H9 (cell line): ENCODE results near the gene PNMA5. TPM values are rescaled to one million over a fixed set of nuclear protein-coding genes. Genes with fewer than 3 reads are reported as not detected.

Experiments
- DNase-seq: peaks from one replicate; pipeline ENCODE4 v3.0.0-alpha.2; 2017
- H2AFZ ChIP-seq: one replicate; pipeline ENCODE4 v1.6.1; 2013; ENCODE audit warnings: mild to moderate bottlenecking, low read length, control low read depth, moderate library complexity
- H2AK5ac ChIP-seq: 2 replicates; pipeline ENCODE4 v1.6.1; 2013; ENCODE audit warnings: low read length, control low read depth, mixed read lengths; ENCODE audit not compliant: insufficient read length
- H2BK120ac ChIP-seq: one replicate; pipeline ENCODE4 v1.6.1; 2013; ENCODE audit warnings: low read depth, mild to moderate bottlenecking, low read length, control low read depth, inconsistent platforms; ENCODE audit not compliant: poor library complexity, severe bottlenecking
- H2BK12ac ChIP-seq: 2 replicates; pipeline ENCODE4 v1.6.1; 2013; ENCODE audit warnings: low read length, control low read depth, mixed read lengths, low read depth; ENCODE audit not compliant: insufficient read length
- H2BK15ac ChIP-seq: 2 replicates; pipeline ENCODE4 v1.6.1; 2013; ENCODE audit warnings: low read depth, low read length, control low read depth
- H2BK20ac ChIP-seq: one replicate; pipeline ENCODE4 v1.6.1; 2013; ENCODE audit warnings: low read depth, mild to moderate bottlenecking, low read length, control low read depth, inconsistent platforms; ENCODE audit not compliant: poor library complexity, severe bottlenecking
- H2BK5ac ChIP-seq: 2 replicates; pipeline ENCODE4 v1.6.1; 2013; ENCODE audit warnings: low read length, control low read depth, mixed read lengths; ENCODE audit not compliant: insufficient read length
- H3K14ac ChIP-seq: 2 replicates; pipeline ENCODE4 v1.6.1; 2013; ENCODE audit warnings: low read length, control low read depth; ENCODE audit not compliant: insufficient read depth
- H3K18ac ChIP-seq: 2 replicates; pipeline ENCODE4 v1.6.1; 2013; ENCODE audit warnings: low read depth, mild to moderate bottlenecking, mixed read lengths, low read length, control low read depth; ENCODE audit not compliant: insufficient read length
- H3K23ac ChIP-seq: 2 replicates; pipeline ENCODE4 v1.6.1; 2013; ENCODE audit warnings: low read length, control low read depth, mixed read lengths, low read depth; ENCODE audit not compliant: insufficient read length
- H3K23me2 ChIP-seq: 2 replicates; pipeline ENCODE4 v1.6.1; 2013; ENCODE audit warnings: low read depth, mild to moderate bottlenecking, mixed read lengths, low read length, control low read depth; ENCODE audit not compliant: insufficient read length, poor library complexity, severe bottlenecking
- H3K27ac ChIP-seq: 2 replicates; pipeline ENCODE4 v1.5.1; 2013; ENCODE audit warnings: low read length, control low read depth, mixed read lengths, low read depth; ENCODE audit not compliant: insufficient read length
- H3K27me3 ChIP-seq: 2 replicates; pipeline ENCODE4 v1.6.1; 2013; ENCODE audit warnings: low read length, control low read depth, inconsistent platforms; ENCODE audit not compliant: insufficient read depth
- H3K4ac ChIP-seq: 2 replicates; pipeline ENCODE4 v1.6.1; 2013; ENCODE audit warnings: low read depth, mild to moderate bottlenecking, control low read depth, inconsistent platforms, low read length, moderate library complexity
- H3K4me1 ChIP-seq: 2 replicates; pipeline ENCODE4 v1.6.1; 2013; ENCODE audit warnings: low read length, control low read depth, inconsistent platforms; ENCODE audit not compliant: insufficient read depth
- H3K4me2 ChIP-seq: 2 replicates; pipeline ENCODE4 v1.6.1; 2013; ENCODE audit warnings: low read length, control low read depth, mixed read lengths; ENCODE audit not compliant: insufficient read length, insufficient read depth
- H3K56ac ChIP-seq: 2 replicates; pipeline ENCODE4 v1.6.1; 2013; ENCODE audit warnings: low read depth, mild to moderate bottlenecking, mixed read lengths, low read length, control low read depth; ENCODE audit not compliant: insufficient read length
- H3K79me1 ChIP-seq: 2 replicates; pipeline ENCODE4 v1.6.1; 2013; ENCODE audit warnings: low read depth, mild to moderate bottlenecking, moderate library complexity, low read length, control low read depth, inconsistent platforms; ENCODE audit not compliant: insufficient read depth, poor library complexity, severe bottlenecking
- H3K79me2 ChIP-seq: 2 replicates; pipeline ENCODE4 v1.6.1; 2013; ENCODE audit warnings: low read length, control low read depth, inconsistent platforms; ENCODE audit not compliant: insufficient read depth
- H3K9ac ChIP-seq: 2 replicates; pipeline ENCODE4 v1.6.1; 2013; ENCODE audit warnings: low read length, control low read depth, mixed read lengths; ENCODE audit not compliant: insufficient read length; ENCODE audit errors: extremely low read depth
- H3K9me3 ChIP-seq: one replicate; pipeline ENCODE4 v1.6.1; 2013; ENCODE audit warnings: low read depth, low read length, inconsistent platforms; ENCODE audit not compliant: control insufficient read depth
- H3T11ph ChIP-seq: one replicate; pipeline ENCODE4 v1.6.1; 2013; ENCODE audit warnings: mild to moderate bottlenecking, low read length, control low read depth, inconsistent platforms
- H4K20me1 ChIP-seq: one replicate; pipeline ENCODE4 v1.6.1; 2013; ENCODE audit not compliant: control insufficient read depth, insufficient read length, insufficient read depth
- H4K5ac ChIP-seq: 2 replicates; pipeline ENCODE4 v1.6.1; 2013; ENCODE audit warnings: low read depth, mild to moderate bottlenecking, mixed read lengths, low read length, control low read depth; ENCODE audit not compliant: insufficient read length
- H4K8ac ChIP-seq: replicated peaks from 2 replicates; pipeline ENCODE4 v1.6.1; 2013; ENCODE audit warnings: low read length, control low read depth, mixed read lengths, low read depth; ENCODE audit not compliant: insufficient read length
- H4K91ac ChIP-seq: 2 replicates; pipeline ENCODE4 v1.6.1; 2013; ENCODE audit warnings: low read depth, mild to moderate bottlenecking, moderate library complexity, mixed read lengths, low read length, control low read depth; ENCODE audit not compliant: insufficient read length
- H3K27ac Mint-ChIP-seq, 3 experiments: 2 replicates in 2 of 3; 3 replicates in 1 of 3; pipeline ENCODE4 v1.8.0; 2020 to 2021; ENCODE audit warnings: mixed read lengths in 3 of 3, mild to moderate bottlenecking in 1 of 3, moderate library complexity in 1 of 3
- H3K27me3 Mint-ChIP-seq: 2 replicates; pipeline ENCODE4 v1.8.0; 2021; ENCODE audit warnings: low read depth, mild to moderate bottlenecking, moderate library complexity, mixed read lengths
- H3K36me3 Mint-ChIP-seq, 3 experiments: 2 replicates in 2 of 3; 3 replicates in 1 of 3; pipeline ENCODE4 v1.8.0; 2020 to 2021; ENCODE audit warnings: low read depth in 3 of 3, mixed read lengths in 3 of 3; ENCODE audit not compliant: insufficient read depth in 1 of 3
- H3K4me1 Mint-ChIP-seq, 2 experiments: 2 replicates each; pipeline ENCODE4 v1.8.0; 2020; ENCODE audit warnings: mixed read lengths in 2 of 2
- H3K4me3 Mint-ChIP-seq, 2 experiments: 2 replicates in 1 of 2; 3 replicates in 1 of 2; pipeline ENCODE4 v1.8.0; 2020 to 2021; ENCODE audit warnings: mild to moderate bottlenecking in 2 of 2, mixed read lengths in 2 of 2, moderate library complexity in 1 of 2
- H3K9me3 Mint-ChIP-seq, 2 experiments: 2 replicates in 1 of 2; 3 replicates in 1 of 2; pipeline ENCODE4 v1.8.0; 2020; ENCODE audit warnings: mild to moderate bottlenecking in 2 of 2, mixed read lengths in 2 of 2, moderate library complexity in 1 of 2
- CTCF ChIP-seq: fragments of 200-600 bp; sonication (generic); conservative IDR thresholded peaks from 3 replicates; pipeline ENCODE4 v1.8.0; 2021; ENCODE audit warnings: antibody characterized with exemption, mild to moderate bottlenecking
- WGBS: extraction: QIAGEN DNeasy Blood & Tissue Kit; methylation state at CpG from one replicate; pipeline ENCODE4 v1.1.7; 2013; ENCODE audit warnings: missing lambda C conversion rate, low lambda C conversion rate, mixed read lengths; ENCODE audit not compliant: insufficient read length; ENCODE audit errors: extremely low coverage; 5-methylcytosine and 5-hydroxymethylcytosine counted together
- total RNA-seq: library from RNA; stranded (reverse); gene quantifications from 2 replicates; pipeline ENCODE4 v1.2.1, GENCODE V29; 2021

The PNMA5 gene
- total RNA-seq, 1 experiment from 2014 or later = not detected

GRCh38 chrX:152968193-152968592 is 25.7 kb downstream of the PNMA5 start:
- Mint-ChIP-seq H3K27ac (no peak overlapping the region), H3K27me3 (no peaks in the 10 kb centered on the region; the same call in none of the 2 replicates), H3K4me1 (no peaks in the 10 kb centered on the region), H3K9me3 (peaks cover 74 to 80% of the 10 kb centered on the region in 2 experiments), H3K4me3 (no peak overlapping the region), H3K36me3 (peaks cover 9 to 25% (median 24%) of the 10 kb centered on the region in 3 experiments)
- DNase-seq = no peak
- WGBS = no CpG with 5 or more reads among the region's 2 CpGs
- TF ChIP-seq CTCF = no peak
- Histone ChIP-seq H3K79me1 (no peaks in the 10 kb centered on the region), H2AK5ac (no peak overlapping the region), H4K8ac (no peak overlapping the region), H3T11ph (no peak overlapping the region), H2BK15ac (no peak overlapping the region), H2BK120ac (no peak overlapping the region), H3K4ac (no peak overlapping the region), H2BK12ac (no peak overlapping the region), H3K18ac (no peak overlapping the region), H3K27ac (no peak overlapping the region), H3K27me3 (no peaks in the 10 kb centered on the region), H3K9ac (no peak overlapping the region), H3K14ac (no peak overlapping the region), H2BK5ac (no peak overlapping the region), H4K91ac (no peak overlapping the region), H3K79me2 (no peaks in the 10 kb centered on the region), H3K4me2 (no peak overlapping the region), H2AFZ (no peak overlapping the region), H3K9me3 (peaks cover 58% of the 10 kb centered on the region), H4K5ac (no peak overlapping the region), H3K23me2 (no peaks in the 10 kb centered on the region), H3K56ac (no peak overlapping the region), H3K4me1 (no peaks in the 10 kb centered on the region), H4K20me1 (no peaks in the 10 kb centered on the region), H2BK20ac (no peak overlapping the region), H3K23ac (no peak overlapping the region)
